A375 (cell line): Measurements from ENCODE around the gene MEX3D. TPM values are rescaled to one million over a fixed set of nuclear protein-coding genes. Genes with fewer than 3 reads are reported as not detected.

ENCODE experiments used
- small RNA-seq: library from RNA; depleted of rRNA; stranded (forward); fragments of <200 nt; gene quantifications from one replicate; pipeline ENCODE3, GENCODE V24; 2014
- total RNA-seq: library from RNA; depleted of rRNA; stranded (reverse); fragments of >200 nt; shearing (Covaris generic); gene quantifications from 2 replicates; pipeline ENCODE4 v1.2.3, GENCODE V29; 2014; rRNA removed

Gene MEX3D
- total RNA-seq = 19.7 and 20.0 TPM in 2 replicates

GRCh38 chr19:1568320-1569019 lies at the start of gene MEX3D:
TSS of gene MEX3D (minus strand) at chr19:1568325. CDS start at chr19:1568058, 267 bp downstream.

DNA sequence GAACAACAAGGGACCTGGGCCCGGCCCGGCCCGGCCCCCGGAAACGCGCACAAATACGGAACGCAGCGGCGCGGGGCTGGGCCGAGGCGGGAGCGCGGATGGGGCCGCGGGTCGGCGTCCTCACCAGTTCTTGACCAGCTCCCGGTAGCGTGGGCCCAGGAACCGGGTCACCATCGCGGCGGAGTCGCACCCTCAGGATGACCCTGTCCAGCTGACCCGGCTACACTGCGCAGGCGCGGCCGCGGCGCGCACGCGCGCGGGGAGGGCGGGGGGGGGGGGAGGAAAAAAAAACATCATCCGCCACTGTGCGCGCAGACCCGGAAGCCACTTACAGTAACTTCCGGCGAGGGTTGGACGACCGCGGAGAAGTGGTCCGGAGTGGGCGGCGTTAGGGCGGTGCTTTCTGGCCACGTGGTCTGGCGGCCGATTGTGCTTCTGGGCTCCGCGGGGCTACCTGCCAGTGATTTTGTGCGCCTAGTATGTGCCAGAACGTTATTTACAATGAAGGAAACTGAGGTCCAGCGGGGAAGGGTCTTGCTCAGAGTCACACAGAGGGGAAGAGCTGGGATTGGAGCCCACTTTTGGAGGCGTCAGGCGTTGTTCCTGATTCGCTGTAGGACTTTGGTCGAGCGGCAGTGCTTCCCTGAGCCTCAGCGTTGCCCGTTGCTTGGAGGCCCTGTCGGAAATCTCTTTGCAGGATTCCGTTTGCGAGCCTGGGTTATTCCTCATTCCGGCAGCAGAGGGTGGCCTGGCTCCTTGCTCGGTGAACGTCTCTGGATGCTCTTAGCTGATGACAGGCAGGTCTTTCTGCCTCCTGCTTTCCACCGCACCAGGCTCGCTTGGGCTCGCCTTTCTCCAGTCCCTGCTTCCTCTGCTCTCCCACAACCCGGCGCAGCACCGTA lies 37.4 kb upstream of the MEX3D start, which contains the start of gene UQCR11:
TSS of gene UQCR11 (minus strand) at position 227 of the 902 bp plus-strand sequence. CDS start at position 174, 53 bp downstream.

GRCh38 chr19:1592755-1593500 lies 24.8 kb upstream of the MEX3D start, which contains the start of gene MBD3:
TSS of gene MBD3 (minus strand) at chr19:1592865. CDS start at chr19:1592631, 234 bp downstream.

DNA sequence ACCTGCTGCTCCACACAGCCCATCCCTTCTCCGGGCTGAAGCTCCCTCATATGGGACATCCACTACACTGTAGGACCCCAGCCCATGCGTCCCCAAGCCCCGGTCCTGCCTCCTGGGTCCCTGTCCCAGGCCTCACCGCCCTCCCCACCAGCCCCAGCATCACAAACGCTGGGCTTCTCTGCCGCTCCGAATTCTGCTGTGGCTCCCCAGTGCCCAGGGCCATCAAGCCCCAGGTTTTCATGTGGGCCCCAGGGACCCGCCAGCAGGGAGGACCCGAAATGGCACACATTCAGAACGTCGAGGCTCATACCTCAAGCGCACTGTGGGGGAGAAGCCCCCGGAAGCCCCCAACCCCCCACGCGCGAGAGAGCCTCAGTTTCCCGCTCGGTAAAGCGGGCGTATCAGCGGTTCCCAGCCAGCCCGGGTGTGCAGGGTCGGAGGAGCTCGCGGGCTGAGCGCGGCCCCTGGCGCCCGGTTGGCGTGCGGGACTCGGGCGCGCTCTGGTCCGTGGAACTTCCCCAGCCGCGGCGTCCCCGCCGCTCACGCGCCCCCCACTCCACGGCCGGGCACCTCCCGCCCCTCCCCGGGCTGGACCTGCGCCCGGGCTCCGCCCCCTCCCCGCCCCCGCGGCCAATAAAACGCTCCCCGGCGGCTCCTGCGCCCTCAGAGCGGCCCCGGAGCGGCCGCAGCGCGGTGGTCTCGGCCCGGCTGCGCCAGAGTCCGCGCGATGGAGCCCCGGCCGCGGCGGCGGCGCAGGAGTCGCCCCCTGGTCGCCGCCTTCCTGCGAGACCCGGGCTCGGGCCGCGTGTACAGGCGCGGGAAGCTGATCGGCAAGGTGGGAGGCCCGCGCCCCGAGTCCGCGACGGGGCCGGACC lies 44.5 kb downstream of the MEX3D start, which contains the start of gene PLK5:
TSS of gene PLK5 (plus strand) at position 666 of the 875 bp plus-strand sequence. CDS start 2,920 bp downstream, outside the sequence.

DNA sequence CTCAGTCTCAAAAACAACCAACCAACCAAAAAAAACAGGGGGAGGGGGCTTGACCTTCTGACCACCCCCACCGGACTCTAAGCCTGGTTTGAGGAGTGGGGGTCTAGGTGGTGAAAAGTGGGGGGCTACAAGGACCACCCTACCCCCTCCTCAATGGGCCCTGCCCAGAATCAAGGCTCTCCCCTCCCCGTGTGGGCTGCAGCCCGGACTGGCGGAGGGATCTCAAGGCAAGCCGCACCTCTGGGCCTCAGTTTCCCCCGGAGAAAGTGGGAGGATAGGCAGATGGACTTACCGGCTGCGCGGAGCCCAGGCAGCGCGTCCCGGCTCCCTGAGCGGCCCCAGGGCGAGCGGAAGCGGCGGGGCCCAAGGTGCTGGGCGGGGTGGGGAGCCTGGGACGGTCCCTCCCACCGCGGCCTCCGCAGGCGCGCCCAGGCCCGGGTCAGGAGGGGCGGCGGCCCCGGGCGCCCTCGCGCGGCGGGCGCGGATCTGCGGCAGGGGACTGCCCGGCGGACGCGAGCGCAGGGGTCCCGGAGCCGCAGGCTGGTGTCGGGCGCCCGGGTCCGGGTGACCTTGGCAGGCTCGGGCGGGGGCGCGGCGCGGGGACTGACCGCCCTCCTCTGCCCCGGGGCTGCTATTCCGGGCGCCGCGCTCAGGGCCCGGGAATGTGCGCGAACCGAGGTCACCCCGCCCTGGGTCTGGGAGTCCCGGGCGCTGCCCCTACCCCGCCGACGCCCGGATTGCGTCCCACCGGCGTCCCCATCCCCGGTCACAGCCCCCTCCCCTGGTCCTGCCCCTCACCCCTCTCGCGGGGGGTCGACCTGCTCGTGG lies 55.2 kb downstream of the MEX3D start, which contains the start of gene ADAMTSL5:
TSS of gene ADAMTSL5 (minus strand) at position 349 of the 828 bp plus-strand sequence. CDS start 2,076 bp downstream, outside the sequence.

Small RNA genes within 50 kb of the gene (small RNA-seq; reads per million reads assigned to genes)
- not detected for gene AC005943.2
- not detected for gene RN7SL477P
- gene RNU6-1223P = not detected

Other genes with a start within 250 kb of the MEX3D start
- 80.9 and 92.5 TPM in 2 replicates for gene NDUFS7, start 184.4 kb downstream of the MEX3D start, total RNA-seq
- 47.7 and 51.0 TPM in 2 replicates for gene GAMT, start 166.8 kb downstream of the MEX3D start, total RNA-seq
- gene DAZAP1, start 160.7 kb downstream of the MEX3D start, total RNA-seq = 154 and 161 TPM in 2 replicates
- 1,695 and 1,967 TPM in 2 replicates for gene RPS15, start 129.9 kb downstream of the MEX3D start, total RNA-seq
- 0.45 and 1.1 TPM in 2 replicates for gene APC2, start 118.2 kb downstream of the MEX3D start, total RNA-seq
- gene C19orf25, start 89.1 kb downstream of the MEX3D start, total RNA-seq = 31.7 and 31.9 TPM in 2 replicates
- gene PCSK4, start 78.0 kb downstream of the MEX3D start, total RNA-seq = 0.98 and 1.6 TPM in 2 replicates
- 3.8 and 4.6 TPM in 2 replicates for gene REEP6, start 77.1 kb downstream of the MEX3D start, total RNA-seq
- 2.3 and 3.8 TPM in 2 replicates for gene ADAMTSL5, start 55.3 kb downstream of the MEX3D start, total RNA-seq
- gene PLK5, start 44.2 kb downstream of the MEX3D start, total RNA-seq = not detected in 2 replicates
- gene MBD3, start 24.5 kb upstream of the MEX3D start, total RNA-seq = 122 and 131 TPM in 2 replicates
- gene UQCR11, start 37.1 kb upstream of the MEX3D start, total RNA-seq = 119 and 125 TPM in 2 replicates
- 52.3 and 56.0 TPM in 2 replicates for gene TCF3, start 84.3 kb upstream of the MEX3D start, total RNA-seq
- not detected in 2 replicates for gene ONECUT3, start 185.2 kb upstream of the MEX3D start, total RNA-seq
- 1.5 and 1.7 TPM in 2 replicates for gene ATP8B3, start 244.0 kb upstream of the MEX3D start, total RNA-seq